Measurements from ENCODE around the gene TMEM212. TPM values are rescaled to one million over a fixed set of nuclear protein-coding genes. Genes with fewer than 3 reads are reported as not detected.

Gene TMEM212
- total RNA-seq, 1 donor from 2014 or later = not detected

DNA sequence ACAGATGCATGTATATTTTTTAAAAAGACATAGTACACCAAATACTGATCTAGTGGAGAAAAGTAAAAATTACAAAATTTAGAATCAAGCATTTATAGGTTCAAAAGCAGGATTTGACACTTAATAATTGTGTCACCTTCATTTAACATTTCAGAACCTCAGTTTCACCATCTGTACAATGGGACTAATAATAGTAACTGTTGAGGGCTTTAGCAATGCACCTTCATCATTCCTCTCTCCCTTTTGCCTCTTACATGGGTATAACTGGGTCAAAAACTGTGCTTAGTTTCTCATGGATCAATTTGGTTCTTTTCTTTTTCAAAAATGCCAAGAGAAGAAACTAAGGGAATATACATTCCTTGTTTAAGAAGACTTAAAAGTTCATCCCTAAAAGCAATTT, 5.5 kb upstream of the TMEM212 start:
- Histone ChIP-seq H3K36me3 (ENCODE audit: control insufficient read depth, insufficient read depth, low read length) (no peaks in the 10 kb centered on the region), H3K4me3 (ENCODE audit: low read depth, low read length) (no peak overlapping the region), H3K27me3 (ENCODE audit: control insufficient read depth, insufficient read depth, low read length) (no peaks in the 10 kb centered on the region)
- no peak for TF ChIP-seq CTCF (IDR thresholded peaks at IDR 0.05; ENCODE audit: insufficient read depth, low read length, severe bottlenecking)
- FAIRE-seq (no peak), DNase-seq (ENCODE audit: low read depth) (no peak)

DNA sequence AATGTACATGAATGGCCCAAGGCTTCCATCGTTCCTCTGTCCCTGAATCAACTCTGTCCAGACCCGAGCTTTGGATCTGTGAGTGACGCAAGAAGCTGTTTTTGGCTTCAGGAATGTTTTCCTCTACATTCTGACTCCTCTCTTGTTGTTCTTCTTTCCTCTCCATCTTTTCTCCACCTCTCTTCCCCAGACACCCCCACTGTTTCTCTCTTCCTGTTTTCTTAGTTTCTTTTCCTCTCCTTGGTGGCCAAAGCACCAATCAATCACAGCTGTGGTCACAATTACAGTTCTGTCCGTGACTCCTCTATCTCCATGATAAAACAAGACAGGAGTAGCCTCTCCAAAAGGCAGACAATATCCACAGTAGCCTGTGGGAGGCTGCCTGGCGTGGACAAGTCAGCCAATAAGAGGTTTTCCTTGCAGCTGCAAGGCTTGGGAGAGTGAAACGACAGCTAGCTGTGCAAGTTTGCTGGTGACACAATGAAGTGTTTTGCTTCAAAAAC, 4.9 kb upstream of the TMEM212 start:
- DNase-seq (ENCODE audit: low read depth) = no peak
- no peak for FAIRE-seq
- no peaks in the 10 kb centered on the region for H3K36me3 ChIP-seq (ENCODE audit: control insufficient read depth, insufficient read depth, low read length)
- TF ChIP-seq CTCF (IDR thresholded peaks at IDR 0.05; ENCODE audit: insufficient read depth, low read length, severe bottlenecking) = no peak
- H3K27me3 ChIP-seq (ENCODE audit: control insufficient read depth, insufficient read depth, low read length) = no peaks in the 10 kb centered on the region
- no peak overlapping the region for H3K4me3 ChIP-seq (ENCODE audit: low read depth, low read length)

GRCh38 chr3:171839270-171839669, 3.9 kb upstream of the TMEM212 start:
- FAIRE-seq = no peak
- no peaks in the 10 kb centered on the region for H3K36me3 ChIP-seq (ENCODE audit: control insufficient read depth, insufficient read depth, low read length)
- H3K4me3 ChIP-seq (ENCODE audit: low read depth, low read length) = no peak overlapping the region
- no peaks in the 10 kb centered on the region for H3K27me3 ChIP-seq (ENCODE audit: control insufficient read depth, insufficient read depth, low read length)
- TF ChIP-seq CTCF (IDR thresholded peaks at IDR 0.05; ENCODE audit: insufficient read depth, low read length, severe bottlenecking) = no peak
- DNase-seq (ENCODE audit: low read depth) = no peak

DNA sequence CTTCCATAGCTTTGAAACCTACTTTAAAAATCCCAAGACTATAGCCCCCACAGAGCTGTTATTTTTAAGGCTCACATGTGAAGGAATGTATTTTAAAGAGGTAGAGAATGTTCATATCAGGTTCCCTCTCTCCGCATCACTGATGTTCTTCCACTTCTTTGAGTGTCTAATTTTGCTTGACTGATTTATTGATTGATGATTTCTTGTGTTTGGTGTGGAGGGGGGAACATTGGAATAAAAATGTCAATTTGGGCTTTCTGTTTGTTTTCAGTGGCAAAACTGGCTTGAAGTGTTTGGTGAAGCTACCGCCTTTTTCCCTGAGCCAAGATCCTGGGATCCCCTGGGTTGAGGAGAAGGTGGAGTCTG, 2.7 kb upstream of the TMEM212 start:
- H3K36me3 ChIP-seq (ENCODE audit: control insufficient read depth, insufficient read depth, low read length) = no peaks in the 10 kb centered on the region
- no peak for FAIRE-seq

DNA sequence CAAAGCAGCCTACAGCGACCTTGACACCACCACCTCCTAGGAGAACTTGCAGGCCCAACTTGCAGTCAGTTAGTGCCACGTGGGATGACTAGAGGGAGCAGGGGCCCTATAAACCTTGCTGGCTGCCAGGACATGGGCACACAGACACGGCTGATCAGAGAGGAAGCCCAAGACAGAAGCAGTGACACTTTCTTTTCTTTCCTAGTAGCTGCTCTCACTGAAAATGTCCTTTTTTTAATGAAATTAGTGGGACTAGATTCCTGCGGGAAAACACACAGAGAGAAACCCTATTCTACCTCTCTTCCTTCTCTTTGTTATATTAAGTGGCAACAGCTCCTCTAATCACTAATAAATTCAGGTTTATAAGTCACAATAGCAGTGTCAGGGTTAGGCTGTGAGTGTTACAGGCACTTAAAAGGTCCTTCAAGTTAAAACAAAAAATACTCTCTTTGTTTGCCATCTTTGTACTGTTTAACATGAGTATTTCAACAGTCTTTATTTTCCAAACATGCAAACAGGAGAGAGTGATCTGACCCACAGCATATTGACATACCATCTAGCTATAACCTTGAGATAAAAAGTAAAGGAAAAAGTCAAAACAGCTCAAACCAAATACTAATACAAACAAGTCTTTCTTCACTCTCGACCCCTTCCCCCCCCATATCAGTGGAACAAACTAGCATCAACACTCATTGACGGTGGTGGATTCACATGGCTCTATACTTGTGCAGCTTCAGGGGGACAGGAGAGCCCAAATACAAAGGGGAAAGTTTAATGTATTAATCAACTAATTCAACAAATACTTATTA, 2.1 kb upstream of the TMEM212 start:
- no peak for TF ChIP-seq CTCF (IDR thresholded peaks at IDR 0.05; ENCODE audit: insufficient read depth, low read length, severe bottlenecking)
- DNase-seq (ENCODE audit: low read depth) (no peak), FAIRE-seq (no peak)
- H3K36me3 ChIP-seq (ENCODE audit: control insufficient read depth, insufficient read depth, low read length) = no peaks in the 10 kb centered on the region
- no peak overlapping the region for H3K4me3 ChIP-seq (ENCODE audit: low read depth, low read length)
- no peaks in the 10 kb centered on the region for H3K27me3 ChIP-seq (ENCODE audit: control insufficient read depth, insufficient read depth, low read length)

More for the DNA sequence above, 2.7 kb upstream of the TMEM212 start:
- Histone ChIP-seq H3K4me3 (ENCODE audit: low read depth, low read length) (no peak overlapping the region), H3K27me3 (ENCODE audit: control insufficient read depth, insufficient read depth, low read length) (no peaks in the 10 kb centered on the region)
- TF ChIP-seq CTCF (IDR thresholded peaks at IDR 0.05; ENCODE audit: insufficient read depth, low read length, severe bottlenecking) = no peak
- no peak for DNase-seq (ENCODE audit: low read depth)

DNA sequence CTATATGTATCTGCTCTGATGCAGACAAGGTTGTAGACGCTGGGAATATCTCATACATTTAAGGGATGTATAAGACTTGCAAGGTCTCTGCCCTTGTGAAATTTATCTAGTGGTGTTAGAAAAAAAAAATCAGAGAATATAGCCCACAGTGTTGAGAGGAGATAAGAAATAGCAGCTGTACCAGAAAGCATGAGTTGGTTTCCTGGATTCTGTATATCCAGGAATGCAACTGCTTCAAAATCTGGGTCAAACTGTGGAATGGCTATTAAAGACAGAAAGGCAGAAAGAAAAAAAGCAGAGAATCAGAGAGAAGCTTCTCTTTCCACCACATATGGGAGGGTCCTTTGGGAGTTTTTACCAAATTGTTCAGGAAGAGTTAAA, 1.5 kb upstream of the TMEM212 start:
- DNase-seq (ENCODE audit: low read depth) = no peak

More for the DNA sequence above, 1.5 kb upstream of the TMEM212 start:
- FAIRE-seq = no peak
- Histone ChIP-seq H3K4me3 (ENCODE audit: low read depth, low read length) (no peak overlapping the region), H3K27me3 (ENCODE audit: control insufficient read depth, insufficient read depth, low read length) (no peaks in the 10 kb centered on the region), H3K36me3 (ENCODE audit: control insufficient read depth, insufficient read depth, low read length) (no peaks in the 10 kb centered on the region)
- no peak for TF ChIP-seq CTCF (IDR thresholded peaks at IDR 0.05; ENCODE audit: insufficient read depth, low read length, severe bottlenecking)

All from bronchial epithelial cell (primary cell).